GM12872 (cell line): ENCODE data around the gene TMC3.

Source experiments
- TF ChIP-seq, protein P1 (sequence below): IDR thresholded peaks from 3 replicates; pipeline ENCODE4 v1.5.1; 2011; ENCODE audit warnings: low read depth, mild to moderate bottlenecking, low read length, moderate library complexity; ENCODE audit not compliant: insufficient read depth

TMC3 gene

DNA sequence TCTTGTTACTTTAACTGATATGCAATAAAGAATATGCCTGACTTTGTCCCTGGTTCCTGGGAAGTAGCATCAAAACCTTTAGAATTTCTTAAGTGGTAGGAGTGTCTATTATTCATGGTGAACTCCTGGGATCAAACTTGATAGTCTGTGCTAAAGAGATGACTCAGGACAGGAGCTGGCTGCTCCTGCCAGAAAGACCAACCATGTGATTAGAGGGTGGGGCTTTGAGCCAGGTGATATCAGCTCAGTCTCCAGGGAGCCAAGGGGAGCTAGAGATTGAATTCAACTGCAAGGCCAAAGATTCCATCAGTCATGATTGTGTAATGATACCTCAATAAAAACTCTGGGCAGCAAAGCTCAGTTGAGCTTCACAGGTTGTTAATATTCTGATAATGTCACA lies 20.6 kb upstream of the TMC3 start:
- TF ChIP-seq, protein P1, sequence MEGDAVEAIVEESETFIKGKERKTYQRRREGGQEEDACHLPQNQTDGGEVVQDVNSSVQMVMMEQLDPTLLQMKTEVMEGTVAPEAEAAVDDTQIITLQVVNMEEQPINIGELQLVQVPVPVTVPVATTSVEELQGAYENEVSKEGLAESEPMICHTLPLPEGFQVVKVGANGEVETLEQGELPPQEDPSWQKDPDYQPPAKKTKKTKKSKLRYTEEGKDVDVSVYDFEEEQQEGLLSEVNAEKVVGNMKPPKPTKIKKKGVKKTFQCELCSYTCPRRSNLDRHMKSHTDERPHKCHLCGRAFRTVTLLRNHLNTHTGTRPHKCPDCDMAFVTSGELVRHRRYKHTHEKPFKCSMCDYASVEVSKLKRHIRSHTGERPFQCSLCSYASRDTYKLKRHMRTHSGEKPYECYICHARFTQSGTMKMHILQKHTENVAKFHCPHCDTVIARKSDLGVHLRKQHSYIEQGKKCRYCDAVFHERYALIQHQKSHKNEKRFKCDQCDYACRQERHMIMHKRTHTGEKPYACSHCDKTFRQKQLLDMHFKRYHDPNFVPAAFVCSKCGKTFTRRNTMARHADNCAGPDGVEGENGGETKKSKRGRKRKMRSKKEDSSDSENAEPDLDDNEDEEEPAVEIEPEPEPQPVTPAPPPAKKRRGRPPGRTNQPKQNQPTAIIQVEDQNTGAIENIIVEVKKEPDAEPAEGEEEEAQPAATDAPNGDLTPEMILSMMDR, result no peak

DNA sequence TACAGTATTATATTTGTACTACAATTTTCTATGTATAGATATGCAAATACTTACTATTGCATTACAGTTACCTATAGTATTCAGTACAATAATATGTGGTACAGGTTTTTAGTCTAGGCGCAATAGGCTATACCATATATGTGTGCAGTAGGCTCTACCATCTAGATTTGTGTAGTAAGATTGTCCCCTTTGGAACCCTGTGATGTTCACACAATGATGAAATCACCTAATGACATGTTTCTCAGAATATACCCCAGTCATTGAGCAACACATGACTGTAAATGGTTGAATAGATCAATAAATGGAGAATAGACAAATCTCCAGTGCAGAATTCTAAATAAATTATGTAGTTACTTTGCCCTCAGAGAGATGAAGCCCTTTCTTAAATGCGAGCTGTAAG lies 17.6 kb upstream of the TMC3 start:
- TF ChIP-seq, protein P1, result no peak

DNA sequence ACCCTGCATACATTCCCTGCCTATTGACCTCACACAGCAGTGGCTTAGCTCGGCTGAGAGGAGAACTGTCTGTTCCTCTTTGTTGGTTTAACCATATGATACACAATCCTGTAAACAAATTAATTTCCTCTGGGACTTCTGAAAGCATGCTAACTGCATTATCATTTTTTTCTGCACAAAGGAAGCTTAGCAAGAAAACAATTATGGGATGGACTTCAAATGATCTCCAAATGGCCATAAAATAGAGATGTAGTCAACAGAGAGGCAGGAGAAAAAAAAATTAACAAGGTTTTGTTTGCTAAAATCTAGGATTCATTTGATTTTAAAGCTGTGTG lies 14.4 kb upstream of the TMC3 start:
- TF ChIP-seq, protein P1, result no peak

DNA sequence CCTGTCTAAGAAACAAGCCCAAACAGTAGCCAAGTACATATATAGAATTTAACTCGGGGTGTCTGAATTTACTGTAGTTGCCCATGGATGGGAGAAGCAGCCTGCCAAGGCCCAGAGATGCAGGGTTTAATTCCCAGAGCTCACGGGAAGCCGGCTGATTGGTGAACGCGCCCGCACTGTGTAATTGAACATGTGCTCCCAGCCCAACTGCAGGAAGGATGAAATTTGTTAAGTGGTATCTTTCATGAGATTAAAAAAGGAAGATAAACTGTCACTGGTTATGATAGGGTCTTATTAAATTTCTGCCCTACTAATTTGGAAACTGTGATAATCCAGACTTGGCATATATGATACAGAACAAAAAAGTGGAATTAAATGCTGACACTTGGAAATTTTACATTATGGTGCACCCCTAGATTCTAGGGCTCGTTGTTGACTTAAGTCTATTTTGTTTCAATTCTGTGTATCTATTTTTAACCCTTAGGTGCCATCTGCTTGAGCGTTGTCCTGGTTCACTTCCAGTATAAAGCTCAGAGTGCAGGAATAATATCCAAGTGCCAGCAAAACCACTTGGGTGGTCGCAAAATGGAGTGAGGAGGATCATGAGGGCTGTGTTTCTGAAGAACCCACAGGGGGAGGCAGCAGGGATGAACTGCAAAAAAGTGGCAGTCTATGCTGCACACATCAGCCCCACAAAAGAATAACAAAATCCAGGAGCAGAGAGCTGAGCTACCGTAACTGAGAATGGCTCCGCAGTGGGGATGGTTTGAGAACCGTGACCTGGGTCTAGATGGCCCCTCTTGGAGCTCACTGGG lies 13.8 kb upstream of the TMC3 start:
- TF ChIP-seq, protein P1, result no peak

DNA sequence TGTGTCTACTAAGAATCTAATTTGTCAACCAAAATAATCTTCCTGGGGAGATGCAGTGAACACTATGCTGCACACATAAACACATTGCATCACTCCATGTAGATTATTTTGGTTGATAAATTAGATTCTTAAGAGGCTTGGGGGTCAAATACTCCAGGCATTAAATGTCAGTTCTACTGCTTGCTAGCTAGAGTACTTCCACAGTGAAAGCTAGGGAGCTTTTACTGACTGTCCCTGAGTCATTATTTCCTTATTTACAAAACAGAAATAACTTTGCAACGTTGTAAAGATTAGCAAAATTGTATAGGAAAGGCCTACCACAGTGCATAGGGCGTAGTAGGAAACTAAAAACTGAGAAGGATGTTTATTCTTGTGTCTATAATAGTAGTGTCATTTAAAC lies 12.9 kb upstream of the TMC3 start:
- TF ChIP-seq, protein P1, result no peak

DNA sequence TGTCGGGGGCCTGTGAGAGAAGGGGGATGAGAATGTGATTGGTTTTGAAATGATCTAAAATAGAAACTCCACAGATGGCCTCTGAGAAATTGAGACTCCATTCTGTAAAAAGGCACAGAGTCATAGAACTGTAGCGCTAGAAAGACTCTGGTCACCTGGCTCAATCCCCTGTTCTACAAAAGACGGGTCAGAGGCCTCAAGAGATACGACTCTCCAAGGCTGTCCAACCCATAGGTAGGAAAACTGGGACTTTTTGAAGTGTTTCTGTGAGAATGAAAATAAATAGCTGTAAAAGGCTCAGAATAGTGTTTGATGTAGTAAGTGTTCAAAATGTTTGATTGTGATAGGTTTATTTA lies 11.7 kb upstream of the TMC3 start:
- TF ChIP-seq, protein P1, result no peak

DNA sequence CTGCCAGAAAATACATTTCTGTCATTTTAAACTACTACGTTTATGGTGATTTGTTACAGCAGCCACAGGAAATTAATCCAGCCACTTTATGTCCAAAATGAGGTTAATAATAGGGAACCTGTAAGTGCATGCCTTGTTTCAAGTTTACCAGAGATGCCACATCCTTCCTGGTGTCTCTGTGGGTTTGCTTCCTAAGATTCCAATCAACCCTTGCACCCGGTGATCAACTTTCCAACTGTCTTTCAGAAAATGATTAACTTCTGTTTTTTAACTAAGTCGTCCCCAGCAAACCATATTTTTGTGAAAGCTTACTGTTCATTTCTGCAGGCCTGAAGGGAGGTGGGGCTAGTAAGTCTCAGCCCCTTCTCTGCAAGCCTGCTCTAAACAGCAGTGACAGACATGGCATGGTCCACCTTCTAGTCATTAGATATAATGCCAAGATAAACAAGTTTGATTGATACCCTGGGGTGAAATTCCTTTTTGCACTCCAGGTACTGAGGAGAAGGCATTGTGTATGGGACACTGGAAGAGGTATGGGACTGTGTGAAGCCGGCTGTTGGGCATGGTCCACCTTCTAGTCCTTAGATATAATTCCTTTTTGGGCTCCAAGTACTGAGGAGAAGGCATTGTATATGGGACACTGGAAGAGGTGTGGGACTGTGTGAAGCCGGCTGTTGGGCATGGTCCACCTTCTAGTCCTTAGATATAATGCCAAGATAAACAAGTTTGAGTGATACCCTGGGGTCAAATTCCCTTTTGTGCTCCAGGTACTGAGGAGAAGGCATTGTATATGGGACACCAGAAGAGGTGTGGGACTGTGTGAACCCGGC lies 11.1 kb upstream of the TMC3 start:
- TF ChIP-seq, protein P1, result no peak
